ENCODE measurements around the gene EGFLAM.

Gene EGFLAM

DNA sequence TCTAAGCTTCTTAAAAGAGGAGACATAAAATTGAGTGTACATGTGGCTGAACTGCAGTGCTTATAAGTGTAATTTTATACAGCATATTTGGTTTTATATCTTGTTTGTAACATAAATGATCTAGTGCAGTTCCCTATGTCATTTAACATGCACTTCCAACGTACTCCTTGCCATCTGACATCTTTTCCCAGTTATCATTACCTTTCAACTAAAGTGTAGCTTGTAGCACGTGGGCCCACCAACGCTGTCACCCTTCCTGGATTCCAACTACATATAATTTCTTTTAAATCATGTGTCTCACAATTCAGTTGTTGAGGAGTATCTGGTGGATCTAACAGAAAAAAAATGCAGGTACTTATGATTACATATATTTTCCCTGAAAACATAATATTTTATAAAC, 247.9 kb downstream of the EGFLAM start:
- Histone ChIP-seq H3K27ac (ENCODE audit: low read length) (no peak overlapping the region), H3K4me3 (ENCODE audit: low read length) (no peak overlapping the region), H3K27me3 (ENCODE audit: insufficient read depth, low read length) (no peaks in the 10 kb centered on the region), H3K36me3 (ENCODE audit: insufficient read depth, low read depth, low read length) (peaks cover 10% of the 10 kb centered on the region), H3K9ac (ENCODE audit: low read depth, low read length) (no peak overlapping the region), H3K4me1 (ENCODE audit: insufficient read depth, low read length) (no peaks in the 10 kb centered on the region; the same call in 1 of the 2 replicates), H3K9me3 (ENCODE audit: insufficient read depth, low read depth, low read length) (no peaks in the 10 kb centered on the region)

DNA sequence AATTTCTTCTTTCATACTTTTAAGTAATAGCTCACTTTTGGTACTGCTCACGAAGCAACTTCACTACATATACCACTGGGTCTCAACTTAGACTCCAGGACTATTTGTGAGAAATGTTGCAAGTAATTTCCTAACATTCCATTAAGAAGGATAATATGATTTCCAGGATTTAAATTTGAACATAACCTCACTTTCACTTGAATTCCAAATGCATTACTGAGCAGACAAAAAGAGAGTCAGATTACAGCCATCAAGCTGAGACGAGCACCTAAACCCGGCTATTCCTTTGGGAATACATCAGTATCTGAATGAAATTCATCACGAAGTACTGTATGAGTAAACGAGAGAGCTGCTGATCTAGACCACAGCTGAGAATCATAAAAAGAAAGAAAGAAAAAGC, 250.8 kb downstream of the EGFLAM start:
- Histone ChIP-seq H3K27me3 (ENCODE audit: insufficient read depth, low read length) (no peaks in the 10 kb centered on the region), H3K36me3 (ENCODE audit: insufficient read depth, low read depth, low read length) (peaks cover 15% of the 10 kb centered on the region)

More for the DNA sequence above, 250.8 kb downstream of the EGFLAM start:
- no peak overlapping the region for H3K9ac ChIP-seq (ENCODE audit: low read depth, low read length)
- no peak overlapping the region for H3K27ac ChIP-seq (ENCODE audit: low read length)
- no peaks in the 10 kb centered on the region for H3K9me3 ChIP-seq (ENCODE audit: insufficient read depth, low read depth, low read length)
- no peaks in the 10 kb centered on the region; the same call in 1 of the 2 replicates for H3K4me1 ChIP-seq (ENCODE audit: insufficient read depth, low read length)
- no peak overlapping the region for H3K4me3 ChIP-seq (ENCODE audit: low read length)
